Neural cell (in vitro differentiated cells): ENCODE results near the gene VWA3A. TPM values are rescaled to one million over a fixed set of nuclear protein-coding genes. Genes with fewer than 3 reads are reported as not detected.
"Not testable (repeated sequence)": the region's sequence is repeated elsewhere in the genome, so short reads cannot be mapped to it uniquely, and the experiment has no call there.

Experiments
- H2AFZ ChIP-seq: fragments of 200-600, 300-800 bp; sonication (generic), shearing (Covaris generic); 2 replicates; pipeline ENCODE4 v1.6.0; 2014; ENCODE audit warnings: low read depth, mild to moderate bottlenecking, antibody characterized with exemption, low read length, moderate library complexity
- H3F3A ChIP-seq: fragments of 200-600 bp; shearing (Covaris generic); 2 replicates; pipeline ENCODE4 v1.6.1; 2016; ENCODE audit warnings: mild to moderate bottlenecking, moderate library complexity, mixed read lengths, antibody characterized with exemption, low read length; ENCODE audit not compliant: insufficient read depth, poor library complexity, severe bottlenecking
- H3K27ac ChIP-seq: fragments of 200-600, 300-800 bp; sonication (generic), shearing (Covaris generic); 2 replicates; pipeline ENCODE4 v1.5.1; 2014; ENCODE audit warnings: mild to moderate bottlenecking, low read length, moderate library complexity
- H3K27me3 ChIP-seq: fragments of 300-800, 200-600 bp; sonication (generic), shearing (Covaris generic); 2 replicates; pipeline ENCODE4 v1.6.0; 2014; ENCODE audit warnings: mild to moderate bottlenecking, low read depth, low read length, moderate library complexity; ENCODE audit not compliant: insufficient read depth
- H3K36me3 ChIP-seq: fragments of 300-800, 200-600 bp; sonication (generic), shearing (Covaris generic); 2 replicates; pipeline ENCODE4 v1.5.1; 2014; ENCODE audit warnings: mild to moderate bottlenecking, antibody characterized with exemption, low read length, moderate library complexity; ENCODE audit not compliant: insufficient read depth
- H3K4me2 ChIP-seq: fragments of 300-800, 200-600 bp; sonication (generic), shearing (Covaris generic); 2 replicates; pipeline ENCODE4 v1.6.0; 2014; ENCODE audit warnings: mild to moderate bottlenecking, low read length
- H3K4me3 ChIP-seq: fragments of 300-800, 200-600 bp; sonication (generic), shearing (Covaris generic); 2 replicates; pipeline ENCODE4 v1.5.1; 2014; ENCODE audit warnings: mild to moderate bottlenecking, low read length, moderate library complexity
- H3K79me2 ChIP-seq: fragments of 200-600 bp; shearing (Covaris generic); replicated peaks from 2 replicates; pipeline ENCODE4 v1.6.0; 2014; ENCODE audit warnings: mild to moderate bottlenecking, low read length, moderate library complexity; ENCODE audit not compliant: insufficient read depth
- H3K9ac ChIP-seq: fragments of 300-800, 200-600 bp; sonication (generic), shearing (Covaris generic); 2 replicates; pipeline ENCODE4 v1.6.1; 2016; ENCODE audit warnings: mild to moderate bottlenecking, low read length, mixed read lengths
- H3K9me2 ChIP-seq: fragments of 200-600 bp; shearing (Covaris generic); 2 replicates; pipeline ENCODE4 v1.6.1; 2016; ENCODE audit warnings: mild to moderate bottlenecking, low read length, mixed read lengths; ENCODE audit not compliant: insufficient read depth
- H3K9me3 ChIP-seq: fragments of 200-600, 300-800 bp; sonication (generic), shearing (Covaris generic); 2 replicates; pipeline ENCODE4 v1.6.1; 2016; ENCODE audit warnings: mild to moderate bottlenecking, mixed run types, low read length, moderate library complexity, mixed read lengths
- H4K20me1 ChIP-seq: fragments of 200-600 bp; shearing (Covaris generic); 2 replicates; pipeline ENCODE4 v1.6.1; 2016; ENCODE audit warnings: mild to moderate bottlenecking, mixed run types; ENCODE audit not compliant: insufficient read depth
- EP300 ChIP-seq: fragments of 450-650 bp; conservative IDR thresholded peaks from 2 replicates; pipeline ENCODE4 v1.6.1; 2014; ENCODE audit warnings: antibody characterized with exemption, mild to moderate bottlenecking, moderate library complexity; ENCODE audit not compliant: poor library complexity, severe bottlenecking
- EZH2 ChIP-seq: fragments of 200-600, 300-800 bp; shearing (Covaris generic), sonication (generic); IDR thresholded peaks from 2 replicates; pipeline ENCODE4 v1.6.1; 2014; ENCODE audit warnings: antibody characterized with exemption, low read length, borderline replicate concordance, mild to moderate bottlenecking; ENCODE audit not compliant: insufficient read depth, poor library complexity, severe bottlenecking
- MXI1 ChIP-seq: fragments of 450-650 bp; conservative IDR thresholded peaks from 2 replicates; pipeline ENCODE4 v1.6.1; 2014; ENCODE audit warnings: antibody characterized with exemption, mild to moderate bottlenecking; ENCODE audit not compliant: poor library complexity, severe bottlenecking
- POLR2AphosphoS5 ChIP-seq: IDR thresholded peaks from 2 replicates; pipeline ENCODE4 v1.6.1; 2012
- RAD21 ChIP-seq: fragments of 450-650 bp; conservative IDR thresholded peaks from 2 replicates; pipeline ENCODE4 v1.6.1; 2014; ENCODE audit warnings: antibody characterized with exemption, mild to moderate bottlenecking, moderate library complexity
- REST ChIP-seq: IDR thresholded peaks from 2 replicates; pipeline ENCODE4 v1.6.1; 2012; ENCODE audit warnings: borderline replicate concordance
- SMC3 ChIP-seq: fragments of 450-650 bp; conservative IDR thresholded peaks from 2 replicates; pipeline ENCODE4 v1.6.1; 2014; ENCODE audit warnings: antibody characterized with exemption, mild to moderate bottlenecking, moderate library complexity; ENCODE audit not compliant: poor library complexity
- TAF1 ChIP-seq: IDR thresholded peaks from 2 replicates; pipeline ENCODE4 v1.6.1; 2012; ENCODE audit warnings: low read depth
- polyA plus RNA-seq: library from polyadenylated mRNA; depleted of rRNA; stranded (reverse); fragments of >200 nt; gene quantifications from 2 replicates; pipeline ENCODE4 v1.2.3, GENCODE V29; 2014
- TF ChIP-seq, protein P1 (sequence below): fragments of 450-650 bp; IDR thresholded peaks from 2 replicates; pipeline ENCODE4 v1.5.1; 2014; ENCODE audit warnings: antibody characterized with exemption, mild to moderate bottlenecking, moderate library complexity; ENCODE audit not compliant: poor library complexity, severe bottlenecking

The VWA3A gene
- polyA plus RNA-seq, 1 donor from 2014 or later: 1.8 TPM

DNA sequence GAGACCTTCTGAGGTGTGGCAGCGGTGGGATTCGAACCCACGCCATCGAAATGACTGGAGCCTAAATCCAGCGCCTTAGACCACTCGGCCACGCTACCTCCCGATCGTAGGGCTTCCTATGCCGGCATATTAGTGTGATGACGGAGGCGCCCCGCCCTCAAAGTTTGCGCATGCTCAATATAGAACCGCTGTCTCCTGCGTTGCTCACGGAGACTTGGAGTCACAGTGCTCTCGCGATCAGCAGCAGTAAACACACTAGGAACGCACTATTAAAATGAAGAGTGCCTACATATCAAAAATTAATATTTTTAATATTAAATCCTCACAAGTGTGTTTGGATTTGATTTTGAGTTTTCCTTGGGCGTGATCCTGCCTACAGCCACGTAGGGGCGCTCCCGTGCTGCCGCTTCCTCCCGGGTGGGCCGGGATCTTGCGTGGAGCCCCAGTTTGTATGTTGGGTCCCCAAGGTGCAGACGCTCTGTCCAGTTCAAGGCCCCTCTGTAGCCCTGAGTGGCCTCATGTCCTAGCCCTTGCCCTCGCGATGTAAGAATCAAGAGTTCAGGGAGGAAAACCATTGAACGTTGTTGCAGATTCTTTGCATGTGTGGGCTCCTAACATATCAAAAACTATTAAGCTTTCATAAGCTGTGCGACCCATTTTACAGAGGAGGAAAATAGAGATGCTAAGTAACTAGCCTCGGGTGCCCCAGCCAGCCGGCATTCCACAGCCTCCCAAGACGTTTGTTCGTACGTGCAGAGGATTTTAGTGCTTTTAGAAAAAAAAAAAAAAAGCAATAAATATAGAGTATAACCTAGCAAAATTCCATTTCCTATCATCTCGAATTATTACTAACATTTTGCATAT lies 103.6 kb downstream of the VWA3A start:
- H3K79me2 ChIP-seq: no peaks in the 10 kb centered on the region
- H3K4me2 ChIP-seq: peak overlapping the region; percentile 41
- no peaks in the 10 kb centered on the region for H3K9me2 ChIP-seq
- peak overlapping the region; percentile 60 for H3K27ac ChIP-seq
- H4K20me1 ChIP-seq: no peaks in the 10 kb centered on the region
- H3F3A ChIP-seq: no peaks in the 10 kb centered on the region
- H3K9me3 ChIP-seq: no peaks in the 10 kb centered on the region
- no peaks in the 10 kb centered on the region for H3K36me3 ChIP-seq
- TF ChIP-seq RAD21 (peak; percentile 73), MXI1 (no peak), EZH2 (no peak), REST (no peak), POLR2AphosphoS5 (peak; percentile 35), TAF1 (no peak), EP300 (peak; percentile 54), SMC3 (peak; percentile 83)
- TF ChIP-seq, protein P1, sequence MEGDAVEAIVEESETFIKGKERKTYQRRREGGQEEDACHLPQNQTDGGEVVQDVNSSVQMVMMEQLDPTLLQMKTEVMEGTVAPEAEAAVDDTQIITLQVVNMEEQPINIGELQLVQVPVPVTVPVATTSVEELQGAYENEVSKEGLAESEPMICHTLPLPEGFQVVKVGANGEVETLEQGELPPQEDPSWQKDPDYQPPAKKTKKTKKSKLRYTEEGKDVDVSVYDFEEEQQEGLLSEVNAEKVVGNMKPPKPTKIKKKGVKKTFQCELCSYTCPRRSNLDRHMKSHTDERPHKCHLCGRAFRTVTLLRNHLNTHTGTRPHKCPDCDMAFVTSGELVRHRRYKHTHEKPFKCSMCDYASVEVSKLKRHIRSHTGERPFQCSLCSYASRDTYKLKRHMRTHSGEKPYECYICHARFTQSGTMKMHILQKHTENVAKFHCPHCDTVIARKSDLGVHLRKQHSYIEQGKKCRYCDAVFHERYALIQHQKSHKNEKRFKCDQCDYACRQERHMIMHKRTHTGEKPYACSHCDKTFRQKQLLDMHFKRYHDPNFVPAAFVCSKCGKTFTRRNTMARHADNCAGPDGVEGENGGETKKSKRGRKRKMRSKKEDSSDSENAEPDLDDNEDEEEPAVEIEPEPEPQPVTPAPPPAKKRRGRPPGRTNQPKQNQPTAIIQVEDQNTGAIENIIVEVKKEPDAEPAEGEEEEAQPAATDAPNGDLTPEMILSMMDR: peak; percentile 94
- H3K4me3 ChIP-seq: peak overlapping the region; percentile 78
- peak overlapping the region; percentile 76 for H2AFZ ChIP-seq
- H3K27me3 ChIP-seq: no peaks in the 10 kb centered on the region
- H3K9ac ChIP-seq: peak overlapping the region; percentile 59

- H3K9ac ChIP-seq, H3F3A ChIP-seq, H3K9me2 ChIP-seq, H3K4me2 ChIP-seq, H2AFZ ChIP-seq, H3K27me3 ChIP-seq, H3K9me3 ChIP-seq, H3K79me2 ChIP-seq, H3K36me3 ChIP-seq, H4K20me1 ChIP-seq, H3K27ac ChIP-seq: not testable (repeated sequence)
- H3K4me3 ChIP-seq: peak overlapping the region; percentile 78
Observed at GRCh38 chr16:22196559-22197168, 104.3 kb downstream of the VWA3A start.
